Karpas-422 (cell line): ENCODE measurements around the gene RSU1. TPM values are rescaled to one million over a fixed set of nuclear protein-coding genes. Genes with fewer than 3 reads are reported as not detected.
A peak's percentile ranks its signal among the peaks of the same experiment; 100 is the strongest.

Experiments used
- DNase-seq: peaks from one replicate; pipeline ENCODE4 v3.0.0-alpha.2; 2015
- H2AFZ ChIP-seq: fragments of 200-600 bp; sonication (generic); 2 replicates; pipeline ENCODE4 v1.6.1; 2014; ENCODE audit warnings: antibody characterized with exemption, low read length, mixed read lengths
- H3K27ac ChIP-seq: fragments of 200-600 bp; sonication (generic); 2 replicates; pipeline ENCODE4 v1.5.1; 2014; ENCODE audit warnings: mild to moderate bottlenecking, low read length, moderate library complexity
- H3K27me3 ChIP-seq: fragments of 200-600 bp; sonication (generic); 2 replicates; pipeline ENCODE4 v1.6.1; 2014; ENCODE audit warnings: low read length, mixed read lengths
- H3K36me3 ChIP-seq: fragments of 200-600 bp; sonication (generic); 2 replicates; pipeline ENCODE4 v1.6.1; 2014; ENCODE audit warnings: low read length, mixed read lengths; ENCODE audit not compliant: insufficient read depth
- H3K4me1 ChIP-seq: fragments of 200-600 bp; sonication (generic); 2 replicates; pipeline ENCODE4 v1.6.1; 2014; ENCODE audit warnings: mild to moderate bottlenecking, low read length, mixed read lengths
- H3K4me2 ChIP-seq: fragments of 200-600 bp; sonication (generic); 2 replicates; pipeline ENCODE4 v1.6.1; 2014; ENCODE audit warnings: low read length, low read depth, mild to moderate bottlenecking; ENCODE audit not compliant: poor library complexity, severe bottlenecking
- H3K4me3 ChIP-seq: fragments of 200-600 bp; sonication (generic); 2 replicates; pipeline ENCODE4 v1.5.1; 2014; ENCODE audit warnings: mild to moderate bottlenecking, antibody characterized with exemption, low read length, mixed read lengths
- H3K79me2 ChIP-seq: fragments of 200-600 bp; sonication (generic); 2 replicates; pipeline ENCODE4 v1.6.1; 2014; ENCODE audit warnings: mild to moderate bottlenecking, low read length, mixed read lengths
- H3K9ac ChIP-seq: fragments of 200-600 bp; sonication (generic); 2 replicates; pipeline ENCODE4 v1.6.0; 2014; ENCODE audit warnings: low read length
- H3K9me2 ChIP-seq: fragments of 200-600 bp; sonication (generic), shearing (Covaris generic); replicated peaks from 2 replicates; pipeline ENCODE4 v1.6.0; 2014; ENCODE audit warnings: mild to moderate bottlenecking, low read length, moderate library complexity; ENCODE audit not compliant: insufficient read depth
- H3K9me3 ChIP-seq: fragments of 300-700, 200-600 bp; sonication (generic); 2 replicates; pipeline ENCODE4 v1.6.1; 2014; ENCODE audit warnings: low read length, mixed read lengths
- H4K20me1 ChIP-seq: fragments of 200-600 bp; sonication (generic); 2 replicates; pipeline ENCODE4 v1.6.1; 2014; ENCODE audit warnings: mild to moderate bottlenecking, antibody characterized with exemption, low read length, low read depth; ENCODE audit not compliant: insufficient read depth
- total RNA-seq: library from RNA; depleted of rRNA; stranded (reverse); fragments of >200 nt; shearing (Covaris generic); gene quantifications from 2 replicates; pipeline ENCODE4 v1.2.3, GENCODE V29; 2014; ENCODE audit warnings: low replicate concordance

The RSU1 gene
- total RNA-seq, 1 experiment from 2014 or later: 83.9 TPM

GRCh38 chr10:16853809-16854208 lies 36.6 kb upstream of the RSU1 start:
- DNase-seq: no peak
- Histone ChIP-seq H4K20me1 (no peaks in the 10 kb centered on the region), H3K4me2 (no peak overlapping the region), H3K36me3 (no peaks in the 10 kb centered on the region), H3K9me3 (no peaks in the 10 kb centered on the region), H3K9me2 (no peaks in the 10 kb centered on the region), H3K27me3 (no peaks in the 10 kb centered on the region), H2AFZ (no peak overlapping the region), H3K4me1 (no peaks in the 10 kb centered on the region), H3K27ac (no peak overlapping the region), H3K4me3 (no peak overlapping the region), H3K9ac (no peak overlapping the region), H3K79me2 (no peaks in the 10 kb centered on the region)

GRCh38 chr10:16853201-16853600 lies 36.0 kb upstream of the RSU1 start:
- no peak overlapping the region for H3K4me2 ChIP-seq
- H3K79me2 ChIP-seq: no peaks in the 10 kb centered on the region
- H3K27ac ChIP-seq: no peak overlapping the region
- H3K9me3 ChIP-seq: no peaks in the 10 kb centered on the region
- H3K9me2 ChIP-seq: no peaks in the 10 kb centered on the region
- H2AFZ ChIP-seq: no peak overlapping the region
- no peak overlapping the region for H3K9ac ChIP-seq
- H3K4me1 ChIP-seq: no peaks in the 10 kb centered on the region
- no peak for DNase-seq
- no peaks in the 10 kb centered on the region for H3K36me3 ChIP-seq
- no peaks in the 10 kb centered on the region for H3K27me3 ChIP-seq
- H4K20me1 ChIP-seq: no peaks in the 10 kb centered on the region
- H3K4me3 ChIP-seq: no peak overlapping the region

- H3K9me3 ChIP-seq: no peaks in the 10 kb centered on the region
- no peak overlapping the region for H3K9ac ChIP-seq
- H3K9me2 ChIP-seq: no peaks in the 10 kb centered on the region
- no peaks in the 10 kb centered on the region for H3K36me3 ChIP-seq
- H3K27me3 ChIP-seq: no peaks in the 10 kb centered on the region
- no peak for DNase-seq
- H3K4me1 ChIP-seq: no peaks in the 10 kb centered on the region
- H3K79me2 ChIP-seq: no peaks in the 10 kb centered on the region
- no peak overlapping the region for H3K27ac ChIP-seq
- no peaks in the 10 kb centered on the region for H4K20me1 ChIP-seq
- no peak overlapping the region for H2AFZ ChIP-seq
- no peak overlapping the region for H3K4me3 ChIP-seq
- H3K4me2 ChIP-seq: no peak overlapping the region
Measured at GRCh38 chr10:16852624-16853023, 35.4 kb upstream of the RSU1 start.

- H3K27me3 ChIP-seq: no peaks in the 10 kb centered on the region
- no peak overlapping the region for H2AFZ ChIP-seq
- H4K20me1 ChIP-seq: no peaks in the 10 kb centered on the region
- no peaks in the 10 kb centered on the region for H3K9me2 ChIP-seq
- no peaks in the 10 kb centered on the region for H3K36me3 ChIP-seq
- H3K27ac ChIP-seq: no peak overlapping the region
- H3K9me3 ChIP-seq: no peaks in the 10 kb centered on the region
- no peaks in the 10 kb centered on the region for H3K79me2 ChIP-seq
- H3K4me2 ChIP-seq: no peak overlapping the region
- no peak overlapping the region for H3K4me3 ChIP-seq
- no peak overlapping the region for H3K9ac ChIP-seq
- no peak for DNase-seq
- H3K4me1 ChIP-seq: no peaks in the 10 kb centered on the region
Measured at GRCh38 chr10:16848562-16849154, 31.4 kb upstream of the RSU1 start.

- Histone ChIP-seq H3K27ac (no peak overlapping the region), H3K79me2 (no peaks in the 10 kb centered on the region), H3K9me2 (no peaks in the 10 kb centered on the region), H3K9ac (no peak overlapping the region), H3K27me3 (no peaks in the 10 kb centered on the region), H2AFZ (no peak overlapping the region), H4K20me1 (no peaks in the 10 kb centered on the region), H3K36me3 (no peaks in the 10 kb centered on the region), H3K4me2 (no peak overlapping the region), H3K4me3 (no peak overlapping the region), H3K9me3 (no peaks in the 10 kb centered on the region), H3K4me1 (no peaks in the 10 kb centered on the region)
- DNase-seq: no peak
Measured at GRCh38 chr10:16847644-16848043, 30.4 kb upstream of the RSU1 start.

GRCh38 chr10:16845248-16845647 lies 28.0 kb upstream of the RSU1 start:
- no peak overlapping the region for H3K27ac ChIP-seq
- H3K27me3 ChIP-seq: no peaks in the 10 kb centered on the region
- no peaks in the 10 kb centered on the region for H3K9me2 ChIP-seq
- H3K4me1 ChIP-seq: no peaks in the 10 kb centered on the region
- no peaks in the 10 kb centered on the region for H4K20me1 ChIP-seq
- H3K79me2 ChIP-seq: no peaks in the 10 kb centered on the region
- H2AFZ ChIP-seq: no peak overlapping the region
- H3K9ac ChIP-seq: no peak overlapping the region
- DNase-seq: no peak
- no peak overlapping the region for H3K4me2 ChIP-seq
- no peak overlapping the region for H3K4me3 ChIP-seq
- no peaks in the 10 kb centered on the region for H3K36me3 ChIP-seq
- no peaks in the 10 kb centered on the region for H3K9me3 ChIP-seq

- Histone ChIP-seq H3K27ac (no peak overlapping the region), H3K9me3 (no peaks in the 10 kb centered on the region), H4K20me1 (no peaks in the 10 kb centered on the region), H3K79me2 (no peaks in the 10 kb centered on the region), H3K9ac (no peak overlapping the region), H3K4me3 (no peak overlapping the region), H3K36me3 (no peaks in the 10 kb centered on the region), H3K9me2 (no peaks in the 10 kb centered on the region), H3K4me2 (no peak overlapping the region), H3K4me1 (no peaks in the 10 kb centered on the region), H3K27me3 (no peaks in the 10 kb centered on the region), H2AFZ (no peak overlapping the region)
- peak; percentile 88 for DNase-seq
Measured at GRCh38 chr10:16843252-16843870, 26.1 kb upstream of the RSU1 start.

- no peaks in the 10 kb centered on the region for H4K20me1 ChIP-seq
- no peaks in the 10 kb centered on the region for H3K79me2 ChIP-seq
- no peak overlapping the region for H3K4me3 ChIP-seq
- H3K27me3 ChIP-seq: no peaks in the 10 kb centered on the region
- H3K27ac ChIP-seq: no peak overlapping the region
- no peaks in the 10 kb centered on the region for H3K4me1 ChIP-seq
- no peaks in the 10 kb centered on the region for H3K9me3 ChIP-seq
- no peaks in the 10 kb centered on the region for H3K36me3 ChIP-seq
- H2AFZ ChIP-seq: no peak overlapping the region
- no peaks in the 10 kb centered on the region for H3K9me2 ChIP-seq
- no peak overlapping the region for H3K4me2 ChIP-seq
- no peak overlapping the region for H3K9ac ChIP-seq
- DNase-seq: no peak
Measured at GRCh38 chr10:16835228-16835627, 18.0 kb upstream of the RSU1 start.
